Activated CD4-positive, alpha-beta memory T cell treated with anti-CD3 and anti-CD28 coated beads for 36 hours (primary cell): ENCODE results near the gene MINDY4. TPM values are rescaled to one million over a fixed set of nuclear protein-coding genes. Genes with fewer than 3 reads are reported as not detected.

Experiments used
- CTCF ChIA-PET: fragments of 350-600 bp; sonication (Branson Sonifier 250); formaldehyde crosslinking; loops from one replicate; lab custom pipeline; 2021; ENCODE audit warnings: antibody characterized with exemption, inconsistent platforms; lab: Charles Lee
- POLR2A ChIA-PET: fragments of 350-600 bp; sonication (Branson Sonifier 250); formaldehyde crosslinking; loops from one replicate; lab custom pipeline; 2021; ENCODE audit warnings: antibody characterized with exemption; lab: Charles Lee
- DNase-seq: peaks from one replicate; pipeline ENCODE4 v3.0.0-alpha.2; 2020
- H3K27ac Mint-ChIP-seq: one replicate; pipeline ENCODE4 v1.8.0; 2021; ENCODE audit warnings: mixed read lengths
- H3K27me3 Mint-ChIP-seq: one replicate; pipeline ENCODE4 v1.8.0; 2021; ENCODE audit warnings: mixed read lengths
- H3K36me3 Mint-ChIP-seq: one replicate; pipeline ENCODE4 v1.8.0; 2021; ENCODE audit warnings: mixed read lengths
- H3K4me1 Mint-ChIP-seq: one replicate; pipeline ENCODE4 v1.8.0; 2021; ENCODE audit warnings: low read depth, mixed read lengths
- H3K4me3 Mint-ChIP-seq: one replicate; pipeline ENCODE4 v1.8.0; 2021; ENCODE audit warnings: mild to moderate bottlenecking, mixed read lengths
- H3K9me3 Mint-ChIP-seq: one replicate; pipeline ENCODE4 v1.8.0; 2021; ENCODE audit warnings: mixed read lengths
- intact Hi-C: fragments of 100-400 bp; cut with micrococcal nuclease; formaldehyde crosslinking; loops from one replicate; pipeline ENCODE4 v1.15.1; 2023
- total RNA-seq, 2 experiments: library from RNA; stranded (reverse); gene quantifications; one replicate each; pipeline ENCODE4 v1.2.3, GENCODE V29; 2021

Gene MINDY4
- total RNA-seq, 2 experiments from 2014 or later = 1.1 to 1.6 TPM

DNA sequence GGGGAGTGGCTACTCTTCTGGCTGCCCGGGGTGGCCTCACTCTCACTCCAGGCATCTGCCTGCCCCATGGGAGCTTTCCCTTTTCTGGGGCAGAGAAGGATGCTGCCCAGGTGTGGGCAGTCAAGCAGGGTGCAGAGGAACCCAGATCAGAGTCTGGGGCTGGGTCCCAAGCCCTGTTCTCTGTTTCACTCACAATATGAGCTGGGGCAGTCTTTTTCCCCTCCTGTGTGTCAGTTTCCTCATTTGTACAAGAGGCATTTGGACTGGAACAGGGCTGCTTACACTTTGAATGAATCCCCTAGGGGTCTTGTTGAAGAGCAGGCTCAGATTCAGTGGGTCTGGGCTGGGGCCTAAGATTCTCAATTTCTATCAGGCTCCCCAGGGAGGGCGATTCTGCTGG, 102.0 kb downstream of the MINDY4 start:
- H3K27me3 Mint-ChIP-seq = no peaks in the 10 kb centered on the region
- H3K36me3 Mint-ChIP-seq = no peaks in the 10 kb centered on the region
- ChIA-PET CTCF (no interaction called here), POLR2A (no interaction called here)
- H3K27ac Mint-ChIP-seq = no peak overlapping the region
- H3K4me1 Mint-ChIP-seq = no peaks in the 10 kb centered on the region
- intact Hi-C loops = no loop called here
- H3K4me3 Mint-ChIP-seq = no peak overlapping the region
- no peaks in the 10 kb centered on the region for H3K9me3 Mint-ChIP-seq
- DNase-seq = no peak

DNA sequence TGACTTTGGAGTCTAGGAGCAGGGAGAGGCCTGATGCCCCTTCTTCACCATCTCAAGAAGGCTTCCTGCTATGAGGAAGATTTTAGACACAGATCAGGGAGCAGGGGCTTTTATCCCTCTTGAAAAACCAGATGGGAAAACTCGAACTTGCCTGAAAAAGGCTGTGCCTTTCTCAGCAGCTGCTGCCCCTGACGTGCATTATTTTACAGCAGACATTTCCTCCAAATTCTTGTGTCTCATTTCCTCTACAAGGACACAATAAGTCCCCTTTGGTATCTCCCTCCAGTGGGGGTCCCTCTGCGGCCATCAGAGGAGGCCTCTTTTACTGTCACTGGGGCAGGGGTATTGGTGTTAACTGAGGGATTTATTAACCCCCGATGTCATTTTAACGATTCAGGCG, 102.4 kb downstream of the MINDY4 start:
- Mint-ChIP-seq H3K27me3 (no peaks in the 10 kb centered on the region), H3K36me3 (no peaks in the 10 kb centered on the region), H3K27ac (no peak overlapping the region), H3K4me3 (no peak overlapping the region), H3K4me1 (no peaks in the 10 kb centered on the region), H3K9me3 (no peaks in the 10 kb centered on the region)
- ChIA-PET POLR2A (no interaction called here), CTCF (no interaction called here)
- no peak for DNase-seq
- intact Hi-C loops = no loop called here

DNA sequence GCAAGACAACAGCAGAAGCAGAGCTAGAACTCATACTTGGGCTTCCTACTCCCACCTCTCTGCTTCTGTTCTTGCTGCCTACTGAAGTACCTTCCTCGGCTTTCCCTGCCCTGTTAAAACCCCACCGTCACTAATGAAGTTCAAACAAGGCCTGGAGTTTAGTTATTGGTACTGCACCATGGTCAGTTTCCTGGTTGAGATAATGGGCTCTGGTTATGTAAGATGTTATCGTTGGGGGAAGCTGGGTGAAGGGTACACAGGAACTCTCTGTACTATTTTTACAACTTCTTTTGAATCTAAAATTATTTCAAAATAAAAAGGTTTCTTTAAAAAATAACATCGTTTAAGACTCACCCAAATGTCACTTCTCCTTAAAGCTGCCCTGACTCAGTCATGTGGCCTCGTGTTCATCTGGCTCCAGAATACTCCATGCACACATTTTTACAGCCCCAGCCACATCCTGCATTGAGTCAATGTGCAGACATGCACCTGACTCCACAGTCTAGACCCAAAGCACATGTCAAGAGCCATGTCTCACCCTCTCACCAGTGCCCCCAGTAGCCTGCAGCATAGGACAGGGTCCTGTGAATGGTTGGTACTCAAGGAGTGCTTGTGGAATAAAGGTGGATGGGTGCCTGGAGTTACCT, 103.6 kb downstream of the MINDY4 start:
- POLR2A ChIA-PET = no interaction called here
- H3K9me3 Mint-ChIP-seq = no peaks in the 10 kb centered on the region
- CTCF ChIA-PET = no interaction called here
- H3K36me3 Mint-ChIP-seq = no peaks in the 10 kb centered on the region
- H3K27me3 Mint-ChIP-seq = no peaks in the 10 kb centered on the region
- no peak overlapping the region for H3K27ac Mint-ChIP-seq
- H3K4me1 Mint-ChIP-seq = no peaks in the 10 kb centered on the region
- intact Hi-C loops = no loop called here
- H3K4me3 Mint-ChIP-seq = no peak overlapping the region
- no peak for DNase-seq

DNA sequence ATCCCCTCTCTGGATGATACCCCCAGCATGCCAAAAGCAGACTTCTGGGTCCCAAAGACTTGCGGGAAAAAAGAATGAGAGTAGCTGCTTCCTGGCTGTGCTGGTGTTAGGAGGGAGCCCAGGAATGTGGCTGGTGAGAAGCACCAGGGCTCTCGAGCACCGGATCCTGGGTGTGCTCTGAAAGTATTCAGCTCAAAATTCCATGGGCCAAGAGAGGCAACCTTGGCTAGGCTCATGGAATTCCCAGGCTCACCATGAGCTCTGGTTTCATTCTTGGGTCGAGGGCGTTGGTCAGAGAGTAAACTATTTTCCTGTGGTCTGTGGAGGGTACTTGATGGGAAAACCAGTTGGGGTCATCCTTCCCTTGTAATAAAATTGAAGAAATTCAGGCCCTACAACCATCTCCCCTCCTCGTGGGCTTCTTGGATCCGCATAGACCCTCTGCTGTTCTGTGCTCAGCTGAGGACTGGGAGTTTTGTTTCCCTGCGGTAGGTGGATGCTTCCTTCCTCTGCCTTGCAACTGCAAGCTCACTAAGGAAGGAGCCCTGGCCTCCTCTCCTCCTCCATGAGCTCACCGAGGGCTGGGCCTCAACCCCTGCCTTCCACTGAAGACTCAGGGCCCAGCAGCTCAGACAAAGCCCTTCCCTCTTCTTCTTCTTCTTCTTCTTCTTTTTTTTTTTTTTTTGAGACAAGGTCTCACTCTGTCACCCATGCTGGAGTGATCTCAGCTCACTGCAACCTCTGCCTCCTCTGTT, 106.0 kb downstream of the MINDY4 start:
- H3K4me1 Mint-ChIP-seq = no peaks in the 10 kb centered on the region
- ChIA-PET POLR2A (no interaction called here), CTCF (no interaction called here)
- no peaks in the 10 kb centered on the region for H3K27me3 Mint-ChIP-seq
- H3K27ac Mint-ChIP-seq = no peak overlapping the region
- H3K4me3 Mint-ChIP-seq = no peak overlapping the region
- intact Hi-C loops = no loop called here
- H3K9me3 Mint-ChIP-seq = no peaks in the 10 kb centered on the region
- DNase-seq = no peak
- no peaks in the 10 kb centered on the region for H3K36me3 Mint-ChIP-seq

- H3K27ac Mint-ChIP-seq = no peak overlapping the region
- intact Hi-C loops = no loop called here
- no peaks in the 10 kb centered on the region for H3K27me3 Mint-ChIP-seq
- no peaks in the 10 kb centered on the region for H3K4me1 Mint-ChIP-seq
- H3K9me3 Mint-ChIP-seq = no peaks in the 10 kb centered on the region
- no peak for DNase-seq
- POLR2A ChIA-PET = no interaction called here
- CTCF ChIA-PET = no interaction called here
- H3K4me3 Mint-ChIP-seq = no peak overlapping the region
- H3K36me3 Mint-ChIP-seq = no peaks in the 10 kb centered on the region
These were observed 106.8 kb downstream of the MINDY4 start for GRCh38 chr7:30877993-30878392.

- H3K4me3 Mint-ChIP-seq = no peak overlapping the region
- CTCF ChIA-PET = interaction anchor here (1.5 kb wide), 1 partner anchor 243 kb away, joined by 3 read pairs; no protein-coding TSS in a partner anchor
- POLR2A ChIA-PET = no interaction called here
- no peak for DNase-seq
- H3K27ac Mint-ChIP-seq = no peak overlapping the region
- no peaks in the 10 kb centered on the region for H3K4me1 Mint-ChIP-seq
- intact Hi-C loops = no loop called here
- no peaks in the 10 kb centered on the region for H3K9me3 Mint-ChIP-seq
- H3K36me3 Mint-ChIP-seq = no peaks in the 10 kb centered on the region
- H3K27me3 Mint-ChIP-seq = no peaks in the 10 kb centered on the region
These were observed 108.2 kb downstream of the MINDY4 start for GRCh38 chr7:30879139-30880124.

- intact Hi-C loops = no loop called here
- Mint-ChIP-seq H3K4me1 (no peaks in the 10 kb centered on the region), H3K27ac (no peak overlapping the region), H3K9me3 (no peaks in the 10 kb centered on the region), H3K4me3 (no peak overlapping the region), H3K27me3 (no peaks in the 10 kb centered on the region), H3K36me3 (no peaks in the 10 kb centered on the region)
- CTCF ChIA-PET = interaction anchor here (1.5 kb wide), 1 partner anchor 242 kb away, joined by 3 read pairs; no protein-coding TSS in a partner anchor
- DNase-seq = no peak
- POLR2A ChIA-PET = no interaction called here
These were observed 109.0 kb downstream of the MINDY4 start for GRCh38 chr7:30880125-30880720.

DNA sequence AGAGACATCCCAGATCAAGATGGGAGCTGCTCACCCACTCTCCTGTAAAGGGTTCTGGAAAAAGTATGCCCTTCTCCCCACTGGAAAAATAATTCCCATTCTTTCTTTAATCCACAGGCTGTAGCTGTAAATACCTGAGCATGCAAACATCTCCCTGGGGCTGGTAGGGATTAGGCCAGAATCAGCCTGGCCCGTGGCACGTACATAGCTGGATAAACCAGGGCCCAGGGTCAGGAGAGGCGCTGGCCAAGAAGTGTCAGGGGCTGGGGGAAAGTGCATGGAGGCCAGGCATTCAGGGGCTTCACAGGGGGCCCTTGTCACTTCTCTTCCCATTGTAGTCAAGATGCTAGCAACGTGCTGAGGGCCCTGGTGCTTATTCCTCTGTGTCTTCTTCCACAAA, 109.7 kb downstream of the MINDY4 start:
- CTCF ChIA-PET = interaction anchor here (1.5 kb wide), 1 partner anchor 242 kb away, joined by 3 read pairs; no protein-coding TSS in a partner anchor
- Mint-ChIP-seq H3K27me3 (no peaks in the 10 kb centered on the region), H3K36me3 (no peaks in the 10 kb centered on the region), H3K4me3 (no peak overlapping the region), H3K9me3 (no peaks in the 10 kb centered on the region), H3K27ac (no peak overlapping the region), H3K4me1 (no peaks in the 10 kb centered on the region)
- intact Hi-C loops = no loop called here
- no peak for DNase-seq
- POLR2A ChIA-PET = no interaction called here

GRCh38 chr7:30881448-30881847, 110.2 kb downstream of the MINDY4 start:
- POLR2A ChIA-PET = no interaction called here
- no peaks in the 10 kb centered on the region for H3K36me3 Mint-ChIP-seq
- H3K27me3 Mint-ChIP-seq = no peaks in the 10 kb centered on the region

GRCh38 chr7:30884881-30885280, 113.7 kb downstream of the MINDY4 start:
- no peak for DNase-seq
- Mint-ChIP-seq H3K4me3 (no peak overlapping the region), H3K27me3 (no peaks in the 10 kb centered on the region), H3K9me3 (no peaks in the 10 kb centered on the region), H3K27ac (no peak overlapping the region), H3K4me1 (no peaks in the 10 kb centered on the region), H3K36me3 (no peaks in the 10 kb centered on the region)
- POLR2A ChIA-PET = no interaction called here
- intact Hi-C loops = no loop called here
- CTCF ChIA-PET = no interaction called here

More at GRCh38 chr7:30881448-30881847, 110.2 kb downstream of the MINDY4 start:
- intact Hi-C loops = no loop called here
- H3K9me3 Mint-ChIP-seq = no peaks in the 10 kb centered on the region
- H3K4me3 Mint-ChIP-seq = no peak overlapping the region
- DNase-seq = no peak
- CTCF ChIA-PET = interaction anchor here (1.5 kb wide), 1 partner anchor 241 kb away, joined by 3 read pairs; no protein-coding TSS in a partner anchor
- no peak overlapping the region for H3K27ac Mint-ChIP-seq
- H3K4me1 Mint-ChIP-seq = no peaks in the 10 kb centered on the region

DNA sequence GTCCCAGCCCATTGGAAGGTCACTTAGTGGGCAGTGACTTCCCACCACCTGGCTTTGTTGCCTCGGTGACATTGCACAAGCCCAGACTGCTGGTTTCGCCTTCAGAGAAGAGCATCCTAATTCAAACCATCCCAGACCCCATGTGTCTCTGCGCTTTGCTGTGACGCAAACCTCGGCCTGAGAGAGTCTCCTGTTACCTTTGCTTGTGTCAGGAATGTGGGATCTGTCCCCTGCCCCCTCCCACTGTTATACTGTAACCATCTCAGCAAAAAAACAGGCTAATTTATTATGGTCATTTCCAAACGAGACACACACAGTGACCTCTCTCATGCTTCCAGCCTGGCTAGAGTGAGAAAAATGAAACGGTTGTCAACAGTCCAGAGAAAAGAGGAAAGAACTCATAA, 115.4 kb downstream of the MINDY4 start:
- Mint-ChIP-seq H3K9me3 (peaks cover 4% of the 10 kb centered on the region), H3K27ac (no peak overlapping the region), H3K27me3 (no peaks in the 10 kb centered on the region), H3K36me3 (no peaks in the 10 kb centered on the region), H3K4me3 (no peak overlapping the region), H3K4me1 (no peaks in the 10 kb centered on the region)
- CTCF ChIA-PET = interaction anchor here (1.1 kb wide), 1 partner anchor 236 kb away, joined by 3 read pairs; no protein-coding TSS in a partner anchor
- intact Hi-C loops = no loop called here
- POLR2A ChIA-PET = no interaction called here
- DNase-seq = no peak
